Hematopoietic multipotent progenitor cell treated with erythropoietin and hydrocortisone succinate and interleukin-3 and kit ligand, for 4 days (in vitro differentiated cells): ENCODE data around the gene APOL1.
"Not testable (repeated sequence)": the region's sequence is repeated elsewhere in the genome, so short reads cannot be mapped to it uniquely, and the experiment has no call there.

ENCODE experiments used
- DNase-seq: peaks from one replicate; pipeline ENCODE4 v3.0.0-alpha.2; 2015

The APOL1 gene

DNA sequence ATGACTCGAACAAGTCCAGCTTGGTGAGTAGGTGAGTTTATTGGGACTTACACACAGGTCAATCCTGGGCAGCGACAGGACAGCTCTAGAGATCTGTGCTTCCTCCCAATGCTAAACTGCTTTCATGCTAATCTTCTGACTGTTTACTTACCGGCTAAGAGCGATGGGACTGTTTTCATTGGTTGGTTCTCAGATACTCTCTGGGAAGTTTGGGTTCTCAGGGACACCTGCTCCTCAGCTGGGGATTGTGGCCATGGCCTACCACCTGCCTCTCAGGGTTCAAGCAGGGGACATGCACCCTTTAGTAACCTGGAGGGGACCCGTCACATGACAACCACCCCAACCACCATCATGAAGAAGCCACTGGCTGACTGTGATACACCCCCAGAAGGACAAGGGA is 26.7 kb upstream of the APOL1 start:
- no peak for DNase-seq

DNA sequence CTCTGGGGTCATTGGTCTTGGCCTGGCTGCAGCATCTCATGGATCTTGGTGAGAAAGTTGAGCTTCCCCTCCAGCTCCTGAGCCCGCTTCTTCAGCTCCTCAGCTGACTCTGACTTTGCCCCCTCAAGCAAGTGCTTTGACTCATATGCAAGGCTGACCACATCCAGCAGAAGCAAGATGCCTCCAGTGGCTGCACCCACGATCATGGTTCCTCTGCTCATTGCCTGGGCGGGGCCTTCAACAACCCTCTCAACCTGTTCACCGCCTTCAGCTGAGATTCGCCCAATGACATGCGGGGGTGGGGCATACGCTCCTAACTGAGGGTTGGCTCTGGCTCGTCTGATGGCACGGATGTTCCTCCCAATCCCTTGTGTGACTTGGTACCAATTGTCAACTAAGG is 25.5 kb upstream of the APOL1 start:
- DNase-seq = no peak

DNA sequence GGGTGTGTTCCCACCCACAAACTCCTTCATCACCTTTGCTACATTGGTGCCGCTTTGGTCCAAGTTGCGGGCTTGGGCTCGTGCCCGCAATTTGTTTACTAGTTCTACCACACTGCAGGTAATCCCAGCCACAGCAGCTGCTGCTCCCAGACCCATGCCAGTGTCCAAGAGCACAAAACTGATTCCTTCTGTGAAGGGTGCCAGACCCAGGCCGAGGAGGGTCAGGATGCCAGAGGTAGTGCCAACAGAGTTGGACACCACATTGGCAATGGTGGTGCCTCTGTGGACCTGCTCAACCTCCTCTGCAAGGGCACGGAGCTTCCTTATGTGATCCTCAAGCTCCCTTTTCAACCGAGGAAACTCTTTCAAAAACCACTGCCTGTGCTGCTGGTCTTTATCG is 25.1 kb upstream of the APOL1 start:
- DNase-seq = no peak

DNA sequence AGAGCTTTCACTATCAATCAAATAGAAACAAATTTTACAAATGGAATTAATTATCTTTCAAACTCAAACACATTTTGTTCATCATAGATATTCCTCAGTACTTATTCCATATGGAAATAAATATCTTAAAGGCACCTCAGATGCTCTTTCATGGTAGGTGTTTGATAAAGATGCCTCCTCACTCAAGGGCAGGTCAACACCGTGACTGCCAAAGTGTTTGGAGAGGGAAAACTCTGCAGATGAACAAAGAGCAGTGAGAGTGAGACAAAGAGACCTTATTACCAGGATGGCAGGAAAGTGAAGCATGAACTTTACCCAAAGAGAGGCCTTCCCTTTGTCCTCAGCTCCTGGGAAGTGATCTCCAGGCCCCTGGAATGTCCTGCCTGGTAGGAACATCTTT is 24.6 kb upstream of the APOL1 start:
- DNase-seq = not testable (repeated sequence)

DNA sequence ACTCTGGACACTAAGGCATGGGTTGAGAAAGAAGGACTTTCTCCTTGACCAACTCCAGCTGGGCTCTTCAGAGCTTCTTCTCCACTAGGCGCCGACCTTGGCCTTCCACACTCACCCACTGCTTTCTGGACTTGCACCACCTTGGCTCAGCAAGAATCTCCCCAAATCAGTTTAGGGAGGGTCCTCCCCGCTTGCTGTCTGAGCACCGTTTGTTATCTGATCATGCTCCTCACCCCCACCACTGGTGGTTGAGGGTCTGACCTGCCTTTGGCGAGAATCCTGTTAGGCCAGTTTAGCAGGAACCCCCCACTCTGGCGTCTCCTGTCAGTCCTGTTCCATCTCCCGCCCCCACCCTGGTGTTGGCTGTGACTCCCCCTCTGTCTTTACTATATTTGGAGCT is 24.0 kb upstream of the APOL1 start:
- no peak for DNase-seq

- DNase-seq = not testable (repeated sequence)
These were observed 23.3 kb upstream of the APOL1 start for GRCh38 chr22:36229649-36230048.

- DNase-seq = not testable (repeated sequence)
These were observed 21.9 kb upstream of the APOL1 start for GRCh38 chr22:36231051-36231450.

- no peak for DNase-seq
These were observed 20.1 kb upstream of the APOL1 start for GRCh38 chr22:36232715-36233401.

DNA sequence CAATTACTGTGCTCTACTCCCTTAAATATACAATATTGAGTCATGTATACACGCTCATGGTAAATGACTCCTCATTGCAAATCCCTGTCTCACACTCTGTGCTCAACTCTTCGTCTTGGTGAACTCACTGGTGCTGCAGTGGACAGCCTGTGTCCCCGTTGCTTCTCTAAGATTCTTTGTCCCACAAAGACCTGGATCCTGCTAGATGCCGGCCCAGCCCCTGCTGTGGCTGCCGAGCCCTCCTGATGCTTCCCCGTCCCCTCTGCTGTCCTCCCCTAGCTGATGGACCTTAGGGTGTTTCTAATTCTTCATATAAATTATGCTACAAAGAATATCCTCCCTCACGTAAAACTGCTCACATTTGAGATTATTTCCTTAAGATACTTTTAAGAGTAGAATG is 19.1 kb upstream of the APOL1 start:
- no peak for DNase-seq

DNA sequence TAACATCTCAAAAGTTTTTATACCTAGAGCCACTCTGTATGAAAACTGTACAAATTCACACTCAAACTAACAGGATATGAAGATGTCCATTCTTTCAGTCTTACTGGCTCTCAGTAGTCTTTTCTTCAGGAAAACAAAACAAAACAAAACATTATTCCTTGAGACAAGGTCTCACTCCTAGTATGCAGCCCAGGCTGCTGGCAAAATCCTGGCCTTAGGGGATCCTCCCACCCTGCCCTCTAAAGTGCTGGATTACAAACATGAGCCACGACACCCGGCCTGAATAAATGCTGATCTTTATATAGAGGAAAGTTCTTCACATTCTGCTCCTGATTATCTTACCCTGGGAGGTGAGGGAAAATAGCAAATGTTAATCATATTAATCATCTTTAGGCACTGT is 18.7 kb upstream of the APOL1 start:
- DNase-seq = no peak

GRCh38 chr22:36234919-36235318 is 18.0 kb upstream of the APOL1 start:
- DNase-seq = no peak

- DNase-seq = no peak
These were observed 17.3 kb upstream of the APOL1 start for GRCh38 chr22:36235585-36235984.

- DNase-seq = no peak
These were observed 16.3 kb upstream of the APOL1 start for GRCh38 chr22:36236388-36237319.

- peak; percentile 43 for DNase-seq
These were observed 15.2 kb upstream of the APOL1 start for GRCh38 chr22:36237462-36238372.

DNA sequence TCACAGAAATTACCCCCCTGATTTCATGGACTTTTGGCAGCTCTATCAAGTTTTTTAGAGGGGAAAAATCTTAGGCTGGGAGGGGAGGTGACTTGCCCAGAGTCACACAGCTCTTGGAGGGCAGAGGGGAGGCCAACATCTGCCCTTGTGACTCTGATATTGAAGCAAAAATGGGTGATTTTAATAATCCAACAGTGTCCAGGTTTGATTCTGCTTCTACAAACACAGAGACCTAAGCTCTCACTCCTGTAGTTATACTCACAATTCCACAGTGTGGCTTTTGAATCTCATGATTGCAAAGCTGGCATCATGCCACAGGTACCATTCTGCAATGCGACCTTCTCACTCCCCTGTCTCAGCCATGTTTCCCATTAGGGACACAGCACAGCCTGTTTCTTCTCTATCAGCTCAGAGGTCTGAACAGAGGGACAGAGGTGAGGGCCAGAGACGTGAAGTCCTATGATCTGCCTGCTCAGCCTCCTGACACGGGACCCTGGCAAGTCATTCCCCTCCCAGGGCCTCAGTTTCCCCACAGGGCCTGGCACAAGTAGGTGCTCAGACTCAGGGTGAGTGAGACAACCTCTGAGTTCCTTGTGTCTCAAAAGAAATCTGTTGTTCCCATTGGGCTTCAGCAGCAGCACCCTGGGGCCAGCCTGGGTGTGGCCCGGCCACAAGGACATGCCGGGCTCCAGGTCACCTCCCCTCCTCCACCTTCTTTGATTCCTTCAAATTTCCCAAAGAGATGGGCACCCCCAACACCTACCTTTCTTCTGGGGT is 14.4 kb upstream of the APOL1 start:
- DNase-seq = peak; percentile 50

GRCh38 chr22:36239150-36239400 is 13.9 kb upstream of the APOL1 start:
- DNase-seq = no peak

DNA sequence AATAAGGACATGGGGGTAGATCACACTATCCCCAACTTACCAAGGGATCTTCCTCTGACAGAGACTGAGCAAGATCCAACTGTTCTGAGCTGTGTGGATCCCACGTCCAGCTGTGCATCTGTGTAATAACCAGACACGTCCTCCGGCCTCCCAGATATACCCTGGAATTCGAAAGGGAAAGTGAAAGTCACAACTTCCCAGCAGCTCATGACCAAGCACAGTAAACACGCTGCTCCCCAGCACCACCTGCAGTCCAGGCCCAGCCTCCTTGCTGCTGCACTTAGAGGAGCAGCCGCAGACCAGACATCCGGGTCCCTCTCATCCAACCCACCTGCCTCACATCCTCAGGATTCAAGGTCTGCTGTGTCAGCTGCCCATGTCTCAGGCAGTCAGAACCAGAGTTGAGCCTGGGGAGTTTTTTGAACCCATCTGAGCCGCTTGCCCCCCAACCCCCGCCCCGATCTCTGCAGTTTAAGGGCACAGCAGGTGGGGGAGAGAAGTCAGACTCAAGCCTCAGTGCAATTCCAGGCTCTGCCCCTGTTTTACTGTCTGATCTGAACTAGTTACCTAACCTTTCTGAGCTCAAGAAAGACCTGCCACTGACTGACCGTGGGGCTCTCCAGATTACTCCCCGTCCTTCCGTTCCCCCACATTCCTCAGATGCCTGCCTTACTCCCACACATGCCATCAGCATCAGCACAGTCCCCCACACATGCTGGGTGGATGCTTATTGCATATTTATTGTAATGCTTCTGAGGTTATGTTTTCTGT is 13.3 kb upstream of the APOL1 start, which contains the start of gene APOL2:
Gene APOL2, minus strand, starts transcription at position 127 of the 771 bp plus-strand sequence. CDS start 6,365 bp downstream, outside the sequence.
- DNase-seq = peak; percentile 93

DNA sequence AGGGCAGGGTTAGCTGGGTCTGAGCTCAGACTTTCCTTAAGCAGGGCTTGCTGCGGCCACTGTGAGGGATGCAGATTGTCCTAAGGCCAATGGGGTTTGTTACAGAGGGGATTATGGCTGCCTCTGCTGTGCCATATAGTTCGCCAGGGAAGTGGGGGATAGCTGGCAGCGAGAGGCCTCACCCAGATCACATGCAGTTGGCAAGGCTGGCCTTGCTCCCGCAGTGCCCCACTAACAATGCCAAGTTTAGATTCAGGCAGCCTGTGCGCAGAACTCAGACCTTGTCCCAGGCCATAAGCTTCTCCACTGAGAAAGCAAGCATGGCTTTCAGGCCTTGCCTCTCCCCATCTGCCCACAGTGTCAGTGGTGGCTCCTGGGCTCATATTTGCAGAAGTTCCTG is 8.9 kb upstream of the APOL1 start:
- no peak for DNase-seq

DNA sequence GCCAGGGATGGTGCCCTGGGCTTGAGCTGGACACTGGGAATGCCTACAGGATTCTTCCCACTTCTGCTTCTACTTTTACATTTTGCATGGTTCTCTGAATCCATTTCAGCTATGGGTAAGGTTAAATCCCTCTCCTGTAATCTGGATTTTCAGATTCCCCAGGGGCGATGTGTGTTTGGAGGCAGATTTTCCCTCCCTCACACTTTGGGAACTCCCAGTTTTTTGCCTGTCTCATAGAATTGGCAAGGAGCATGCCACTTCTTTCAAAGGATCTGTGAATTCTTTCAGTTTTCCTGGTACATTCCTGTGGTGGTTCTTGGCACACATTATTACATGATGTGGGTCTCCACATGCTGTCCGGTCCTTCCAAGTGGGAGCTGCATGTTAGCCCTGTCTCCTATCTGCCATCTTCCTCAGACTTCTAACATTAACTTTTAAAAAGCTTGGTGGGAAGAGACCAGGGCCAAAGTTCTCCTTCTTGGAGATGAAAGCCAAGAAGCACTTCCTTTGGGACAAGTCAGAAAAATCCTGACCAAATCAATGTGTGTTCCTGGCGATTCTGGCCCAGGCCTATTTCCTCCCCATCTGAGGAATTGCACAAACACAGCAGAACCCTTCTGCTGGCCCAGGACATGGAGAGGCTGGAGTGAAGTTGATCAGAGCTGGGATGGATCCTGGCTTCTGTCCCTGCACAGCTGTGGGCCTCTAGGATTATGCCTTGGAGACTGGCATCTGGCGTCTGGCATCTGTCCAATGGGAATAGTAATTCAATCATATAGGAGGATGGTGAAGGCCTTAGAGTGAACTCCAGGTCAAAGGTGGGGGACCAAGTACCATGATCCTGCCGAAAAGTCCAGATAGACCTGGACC is 8.2 kb upstream of the APOL1 start:
- no peak for DNase-seq

DNA sequence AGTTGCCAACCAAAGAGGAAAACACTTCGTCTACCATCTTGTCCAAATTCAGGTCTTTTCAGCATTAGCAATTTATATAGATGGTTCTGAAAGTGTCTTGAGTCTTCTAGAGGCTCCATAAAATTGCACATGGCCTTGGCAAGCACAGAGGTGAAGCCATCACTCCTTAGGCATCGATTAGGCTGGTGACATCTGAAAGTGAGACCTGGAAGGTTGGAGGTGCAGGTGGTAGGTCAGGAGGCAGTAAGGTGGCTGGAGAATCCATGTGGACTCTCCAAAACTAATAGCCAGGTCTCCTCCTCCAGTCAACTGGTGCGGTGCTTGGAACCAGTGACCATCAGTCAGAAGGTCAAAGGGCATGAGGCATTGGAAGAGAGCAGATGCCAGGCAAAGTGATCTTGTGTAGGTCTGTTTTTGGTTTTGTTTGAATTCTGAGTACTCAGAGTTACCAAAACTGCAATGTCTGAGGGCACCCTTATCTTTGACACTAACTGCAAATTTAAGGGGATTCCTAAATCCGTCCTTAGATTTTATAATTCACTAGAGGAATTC is 7.1 kb upstream of the APOL1 start:
- no peak for DNase-seq
